Measurements from ENCODE around the gene ARMC7.

DNA sequence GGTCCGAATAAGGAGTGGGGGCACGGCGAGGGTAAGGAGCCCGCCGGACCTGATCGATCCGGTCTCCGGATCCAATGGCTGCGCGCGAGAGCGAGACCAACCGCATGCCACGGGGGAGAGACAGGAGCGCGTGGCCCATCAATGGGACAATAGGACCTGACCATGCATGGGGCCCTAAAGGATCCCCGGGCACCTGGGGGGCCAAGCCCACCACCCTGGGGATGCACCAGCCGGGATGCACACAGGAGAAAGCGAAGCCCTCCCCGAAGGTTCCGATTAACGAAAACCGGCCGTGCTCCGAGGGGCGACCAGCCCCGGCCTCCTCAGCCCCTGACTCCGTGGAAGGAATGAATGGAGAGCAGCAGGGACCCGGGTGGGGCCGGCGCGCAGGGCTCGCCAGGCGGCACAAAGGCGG, 44.0 kb downstream of the ARMC7 start:
- TF ChIP-seq, protein P1, sequence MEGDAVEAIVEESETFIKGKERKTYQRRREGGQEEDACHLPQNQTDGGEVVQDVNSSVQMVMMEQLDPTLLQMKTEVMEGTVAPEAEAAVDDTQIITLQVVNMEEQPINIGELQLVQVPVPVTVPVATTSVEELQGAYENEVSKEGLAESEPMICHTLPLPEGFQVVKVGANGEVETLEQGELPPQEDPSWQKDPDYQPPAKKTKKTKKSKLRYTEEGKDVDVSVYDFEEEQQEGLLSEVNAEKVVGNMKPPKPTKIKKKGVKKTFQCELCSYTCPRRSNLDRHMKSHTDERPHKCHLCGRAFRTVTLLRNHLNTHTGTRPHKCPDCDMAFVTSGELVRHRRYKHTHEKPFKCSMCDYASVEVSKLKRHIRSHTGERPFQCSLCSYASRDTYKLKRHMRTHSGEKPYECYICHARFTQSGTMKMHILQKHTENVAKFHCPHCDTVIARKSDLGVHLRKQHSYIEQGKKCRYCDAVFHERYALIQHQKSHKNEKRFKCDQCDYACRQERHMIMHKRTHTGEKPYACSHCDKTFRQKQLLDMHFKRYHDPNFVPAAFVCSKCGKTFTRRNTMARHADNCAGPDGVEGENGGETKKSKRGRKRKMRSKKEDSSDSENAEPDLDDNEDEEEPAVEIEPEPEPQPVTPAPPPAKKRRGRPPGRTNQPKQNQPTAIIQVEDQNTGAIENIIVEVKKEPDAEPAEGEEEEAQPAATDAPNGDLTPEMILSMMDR (IDR thresholded peaks at IDR 0.05), result no peak
- TF ChIP-seq POLR2AphosphoS5 (IDR thresholded peaks at IDR 0.05), result no peak
